ENCODE measurements around the gene TES.
"Not testable (repeated sequence)": the region's sequence is repeated elsewhere in the genome, so short reads cannot be mapped to it uniquely, and the experiment has no call there.

TES gene

GRCh38 chr7:116173051-116174028 lies 37.0 kb upstream of the TES start:
- DNase-seq (ENCODE audit: low spot score), result peak; percentile 29
- in situ Hi-C loops (cut with MboI; ENCODE audit: low pct_unique_long_range_greater_than_20kb, low sequenced_read_pairs, unreplicated experiment), result loop anchor here (25.0 kb wide), 1 partner anchor 639 kb away; no protein-coding TSS in a partner anchor
- peak; percentile 52 for TF ChIP-seq CTCF (IDR thresholded peaks at IDR 0.05; ENCODE audit: extremely low read depth, insufficient read depth, missing control alignments)

- DNase-seq (ENCODE audit: low spot score), result not testable (repeated sequence)
- in situ Hi-C loops (cut with MboI; ENCODE audit: low pct_unique_long_range_greater_than_20kb, low sequenced_read_pairs, unreplicated experiment), result loop anchor here (5.0 kb wide), 1 partner anchor 62 kb away; no protein-coding TSS in a partner anchor
These were observed 35.2 kb upstream of the TES start for GRCh38 chr7:116175095-116175494.

GRCh38 chr7:116176226-116176625 lies 34.1 kb upstream of the TES start:
- TF ChIP-seq CTCF (IDR thresholded peaks at IDR 0.05; ENCODE audit: extremely low read depth, insufficient read depth, missing control alignments), result no peak
- in situ Hi-C loops (cut with MboI; ENCODE audit: low pct_unique_long_range_greater_than_20kb, low sequenced_read_pairs, unreplicated experiment), result loop anchor here (5.0 kb wide), 1 partner anchor 61 kb away; no protein-coding TSS in a partner anchor
- DNase-seq (ENCODE audit: low spot score), result no peak

GRCh38 chr7:116177009-116177408 lies 33.3 kb upstream of the TES start:
- no peak for TF ChIP-seq CTCF (IDR thresholded peaks at IDR 0.05; ENCODE audit: extremely low read depth, insufficient read depth, missing control alignments)
- DNase-seq (ENCODE audit: low spot score), result no peak
- in situ Hi-C loops (cut with MboI; ENCODE audit: low pct_unique_long_range_greater_than_20kb, low sequenced_read_pairs, unreplicated experiment), result loop anchor here (5.0 kb wide), 1 partner anchor 60 kb away; no protein-coding TSS in a partner anchor

GRCh38 chr7:116180302-116180701 lies 30.0 kb upstream of the TES start:
- peak; percentile 70 for DNase-seq (ENCODE audit: low spot score)
- TF ChIP-seq CTCF (IDR thresholded peaks at IDR 0.05; ENCODE audit: extremely low read depth, insufficient read depth, missing control alignments), result peak; percentile 60
- in situ Hi-C loops (cut with MboI; ENCODE audit: low pct_unique_long_range_greater_than_20kb, low sequenced_read_pairs, unreplicated experiment), result no loop called here

- TF ChIP-seq CTCF (IDR thresholded peaks at IDR 0.05; ENCODE audit: extremely low read depth, insufficient read depth, missing control alignments), result no peak
- in situ Hi-C loops (cut with MboI; ENCODE audit: low pct_unique_long_range_greater_than_20kb, low sequenced_read_pairs, unreplicated experiment), result no loop called here
- DNase-seq (ENCODE audit: low spot score), result no peak
These were observed 28.3 kb upstream of the TES start for GRCh38 chr7:116182023-116182422.

GRCh38 chr7:116185450-116185849 lies 24.9 kb upstream of the TES start:
- no peak for TF ChIP-seq CTCF (IDR thresholded peaks at IDR 0.05; ENCODE audit: extremely low read depth, insufficient read depth, missing control alignments)
- in situ Hi-C loops (cut with MboI; ENCODE audit: low pct_unique_long_range_greater_than_20kb, low sequenced_read_pairs, unreplicated experiment), result no loop called here
- no peak for DNase-seq (ENCODE audit: low spot score)
